HepG2 (cell line): Measurements from ENCODE around the gene DUSP15. TPM values are rescaled to one million over a fixed set of nuclear protein-coding genes. Genes with fewer than 3 reads are reported as not detected.

Experiments used
- AHR ChIP-seq: IDR thresholded peaks from 2 replicates; pipeline ENCODE4 v1.6.1; 2018; ENCODE audit warnings: missing genetic modification reagents, missing compliant biosample characterization
- CC2D1A ChIP-seq: sonication (generic); formaldehyde crosslinking; IDR thresholded peaks from 2 replicates; pipeline ENCODE4 v1.8.1; 2023; ENCODE audit warnings: mild to moderate bottlenecking, missing genetic modification reagents
- GTF2F1 ChIP-seq: fragments of 150-350 bp; IDR thresholded peaks from 2 replicates; pipeline ENCODE4 v1.6.1; 2014; ENCODE audit warnings: low read length
- JUN ChIP-seq: sonication (generic); formaldehyde crosslinking; IDR thresholded peaks from 2 replicates; pipeline ENCODE4 v1.4.0; 2020; ENCODE audit warnings: mild to moderate bottlenecking, missing genetic modification reagents
- PATZ1 ChIP-seq: sonication (generic); formaldehyde crosslinking; IDR thresholded peaks from 2 replicates; pipeline ENCODE4 v1.4.0; 2020; ENCODE audit warnings: missing genetic modification reagents
- PAX8 ChIP-seq: sonication (generic); formaldehyde crosslinking; IDR thresholded peaks from 2 replicates; pipeline ENCODE4 v1.8.0; 2022; ENCODE audit warnings: mild to moderate bottlenecking, missing genetic modification reagents, borderline replicate concordance
- SIX4 ChIP-seq: sonication (generic); formaldehyde crosslinking; IDR thresholded peaks from 2 replicates; pipeline ENCODE4 v1.4.0; 2020; ENCODE audit warnings: missing genetic modification reagents
- TAF15 ChIP-seq: fragments of 200-400 bp; formaldehyde crosslinking; IDR thresholded peaks from one replicate; pipeline ENCODE4 v1.6.1; 2018; ENCODE audit warnings: mild to moderate bottlenecking, low read depth, low read length; ENCODE audit not compliant: poor library complexity, severe bottlenecking
- TCF12 ChIP-seq, 2 experiments: fragments of 450-650 bp in 1 of 2; sonication (generic) in 1 of 2; formaldehyde crosslinking in 1 of 2; IDR thresholded peaks; 2 replicates each; pipeline versions ENCODE4 v1.6.1 to v1.8.0; 2017 to 2022; ENCODE audit warnings: antibody characterized with exemption in 1 of 2, mild to moderate bottlenecking in 1 of 2, missing genetic modification reagents in 1 of 2, moderate library complexity in 1 of 2
- ZNF18 ChIP-seq: sonication (generic); formaldehyde crosslinking; IDR thresholded peaks from 2 replicates; pipeline ENCODE4 v1.8.0; 2022; ENCODE audit warnings: mild to moderate bottlenecking, missing genetic modification reagents; ENCODE audit not compliant: insufficient replicate concordance
- ZNF207 ChIP-seq: fragments of 450-650 bp; IDR thresholded peaks from 2 replicates; pipeline ENCODE4 v1.6.1; 2016; ENCODE audit warnings: antibody characterized with exemption, borderline replicate concordance
- ZNF644 ChIP-seq: IDR thresholded peaks from 2 replicates; pipeline ENCODE4 v1.6.1; 2016; ENCODE audit warnings: low read depth
- ZNF770 ChIP-seq: sonication (generic); formaldehyde crosslinking; IDR thresholded peaks from 2 replicates; pipeline ENCODE4 v1.5.0; 2020; ENCODE audit warnings: mild to moderate bottlenecking, missing genetic modification reagents
- polyA plus RNA-seq, 8 experiments: library from polyadenylated mRNA; depleted of rRNA in 3 of 8; stranded (reverse) in 7 of 8; unstranded in 1 of 8; fragments of >200 nt; fragmentation: Illumina TruSeq in 4 of 8; extraction: Trizol in 4 of 8; gene quantifications; 2 replicates each; pipeline versions ENCODE4 v1.2.1 to v1.2.3, GENCODE V29; 2011 to 2016; ENCODE audit warnings: low read depth in 4 of 8, missing spikeins in 1 of 8, mixed read lengths in 1 of 8; ENCODE audit not compliant: insufficient read depth in 1 of 8
- total RNA-seq, 5 experiments: library from RNA; depleted of rRNA; stranded (reverse); fragments of >200 nt; fragmentation: Illumina TruSeq; extraction: Trizol; gene quantifications; 2 replicates each; pipeline ENCODE4 v1.2.3, GENCODE V29; 2016; ENCODE audit warnings: low read depth in 1 of 5
- TF ChIP-seq, protein P1 (sequence below): sonication (generic); formaldehyde crosslinking; IDR thresholded peaks from 2 replicates; pipeline ENCODE4 v1.8.0; 2022; ENCODE audit warnings: mild to moderate bottlenecking, missing genetic modification reagents, moderate library complexity
- TF ChIP-seq, protein P2 (sequence below), 2 experiments: IDR thresholded peaks; 2 replicates each; pipeline ENCODE4 v1.6.1; 2011 to 2012; ENCODE audit warnings: low read length in 2 of 2, borderline replicate concordance in 1 of 2, low read depth in 1 of 2, mild to moderate bottlenecking in 1 of 2, moderate library complexity in 1 of 2
- TF ChIP-seq, protein P3 (sequence below): IDR thresholded peaks from 2 replicates; pipeline ENCODE4 v1.6.1; 2018; ENCODE audit warnings: missing genetic modification reagents

DUSP15 gene
- total and polyA plus RNA-seq, 2 of the 13 experiments (the other 11 are each of a cell fraction or from before 2014, with no cell fraction given) = 0.17 to 0.93 TPM

- no peak for TF ChIP-seq ZNF18
- 0 out of 2 replicates have a peak, but pooled peaks have one; percentile 52 for TF ChIP-seq ZNF644 (CRISPR knock-in tag)
- no peak for TF ChIP-seq SIX4 (CRISPR knock-in tag)
- TF ChIP-seq TCF12 (IDR thresholded peaks at IDR 0.05) = no peak
- 0 out of 2 replicates have a peak, but pooled peaks have one; percentile 60 for TF ChIP-seq TCF12 (CRISPR knock-in tag; IDR thresholded peaks at IDR 0.05)
- TF ChIP-seq PAX8 = peak; percentile 73; the same call in 1 of the 2 replicates
- peak; percentile 99 for TF ChIP-seq ZNF770
- TF ChIP-seq CC2D1A (CRISPR knock-in tag) = peak; percentile 54; the same call in 1 of the 2 replicates
- peak; percentile 7; the same call in 1 of the 2 replicates for TF ChIP-seq JUN (CRISPR knock-in tag)
- no peak for TF ChIP-seq TAF15
- TF ChIP-seq AHR (CRISPR knock-in tag) = peak; percentile 92
- TF ChIP-seq, protein P1, sequence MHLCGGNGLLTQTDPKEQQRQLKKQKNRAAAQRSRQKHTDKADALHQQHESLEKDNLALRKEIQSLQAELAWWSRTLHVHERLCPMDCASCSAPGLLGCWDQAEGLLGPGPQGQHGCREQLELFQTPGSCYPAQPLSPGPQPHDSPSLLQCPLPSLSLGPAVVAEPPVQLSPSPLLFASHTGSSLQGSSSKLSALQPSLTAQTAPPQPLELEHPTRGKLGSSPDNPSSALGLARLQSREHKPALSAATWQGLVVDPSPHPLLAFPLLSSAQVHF = peak; percentile 35; the same call in 1 of the 2 replicates
- TF ChIP-seq GTF2F1 = no peak
- no peak for TF ChIP-seq ZNF207
- TF ChIP-seq PATZ1 (CRISPR knock-in tag) = peak; percentile 83
- TF ChIP-seq, protein P2, sequence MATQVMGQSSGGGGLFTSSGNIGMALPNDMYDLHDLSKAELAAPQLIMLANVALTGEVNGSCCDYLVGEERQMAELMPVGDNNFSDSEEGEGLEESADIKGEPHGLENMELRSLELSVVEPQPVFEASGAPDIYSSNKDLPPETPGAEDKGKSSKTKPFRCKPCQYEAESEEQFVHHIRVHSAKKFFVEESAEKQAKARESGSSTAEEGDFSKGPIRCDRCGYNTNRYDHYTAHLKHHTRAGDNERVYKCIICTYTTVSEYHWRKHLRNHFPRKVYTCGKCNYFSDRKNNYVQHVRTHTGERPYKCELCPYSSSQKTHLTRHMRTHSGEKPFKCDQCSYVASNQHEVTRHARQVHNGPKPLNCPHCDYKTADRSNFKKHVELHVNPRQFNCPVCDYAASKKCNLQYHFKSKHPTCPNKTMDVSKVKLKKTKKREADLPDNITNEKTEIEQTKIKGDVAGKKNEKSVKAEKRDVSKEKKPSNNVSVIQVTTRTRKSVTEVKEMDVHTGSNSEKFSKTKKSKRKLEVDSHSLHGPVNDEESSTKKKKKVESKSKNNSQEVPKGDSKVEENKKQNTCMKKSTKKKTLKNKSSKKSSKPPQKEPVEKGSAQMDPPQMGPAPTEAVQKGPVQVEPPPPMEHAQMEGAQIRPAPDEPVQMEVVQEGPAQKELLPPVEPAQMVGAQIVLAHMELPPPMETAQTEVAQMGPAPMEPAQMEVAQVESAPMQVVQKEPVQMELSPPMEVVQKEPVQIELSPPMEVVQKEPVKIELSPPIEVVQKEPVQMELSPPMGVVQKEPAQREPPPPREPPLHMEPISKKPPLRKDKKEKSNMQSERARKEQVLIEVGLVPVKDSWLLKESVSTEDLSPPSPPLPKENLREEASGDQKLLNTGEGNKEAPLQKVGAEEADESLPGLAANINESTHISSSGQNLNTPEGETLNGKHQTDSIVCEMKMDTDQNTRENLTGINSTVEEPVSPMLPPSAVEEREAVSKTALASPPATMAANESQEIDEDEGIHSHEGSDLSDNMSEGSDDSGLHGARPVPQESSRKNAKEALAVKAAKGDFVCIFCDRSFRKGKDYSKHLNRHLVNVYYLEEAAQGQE (IDR thresholded peaks at IDR 0.05; ENCODE audit: borderline replicate concordance in 1 of 2, low read depth in 1 of 2, low read length in 2 of 2) = no peak
- TF ChIP-seq, protein P3, sequence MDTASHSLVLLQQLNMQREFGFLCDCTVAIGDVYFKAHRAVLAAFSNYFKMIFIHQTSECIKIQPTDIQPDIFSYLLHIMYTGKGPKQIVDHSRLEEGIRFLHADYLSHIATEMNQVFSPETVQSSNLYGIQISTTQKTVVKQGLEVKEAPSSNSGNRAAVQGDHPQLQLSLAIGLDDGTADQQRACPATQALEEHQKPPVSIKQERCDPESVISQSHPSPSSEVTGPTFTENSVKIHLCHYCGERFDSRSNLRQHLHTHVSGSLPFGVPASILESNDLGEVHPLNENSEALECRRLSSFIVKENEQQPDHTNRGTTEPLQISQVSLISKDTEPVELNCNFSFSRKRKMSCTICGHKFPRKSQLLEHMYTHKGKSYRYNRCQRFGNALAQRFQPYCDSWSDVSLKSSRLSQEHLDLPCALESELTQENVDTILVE = peak; percentile 34
Measured at GRCh38 chr20:31879143-31879987, 9.0 kb upstream of the DUSP15 start (continued).
